Frontal cortex (tissue), 4 donors: ENCODE measurements around the gene LEFTY2. TPM values are rescaled to one million over a fixed set of nuclear protein-coding genes. Genes with fewer than 3 reads are reported as not detected.

Source experiments
- DNase-seq, 2 donors: peaks; one replicate each; pipeline ENCODE4 v3.0.0; 2012; ENCODE audit warnings: low spot score in 2 of 2
- FAIRE-seq: peaks from 2 replicates; lab custom pipeline; 2012; peaks lifted over from hg19 to GRCh38; lab: Jason Lieb, UNC
- total RNA-seq: library from RNA; depleted of rRNA; stranded (reverse); fragments of >200 nt; gene quantifications from one replicate; pipeline ENCODE4 v1.2.3, GENCODE V29; 2014
- donor health status: control.
- donor health status: control.
- donor health status: control.

Gene LEFTY2
- total RNA-seq, 1 donor from 2014 or later: under 0.01 TPM

DNA sequence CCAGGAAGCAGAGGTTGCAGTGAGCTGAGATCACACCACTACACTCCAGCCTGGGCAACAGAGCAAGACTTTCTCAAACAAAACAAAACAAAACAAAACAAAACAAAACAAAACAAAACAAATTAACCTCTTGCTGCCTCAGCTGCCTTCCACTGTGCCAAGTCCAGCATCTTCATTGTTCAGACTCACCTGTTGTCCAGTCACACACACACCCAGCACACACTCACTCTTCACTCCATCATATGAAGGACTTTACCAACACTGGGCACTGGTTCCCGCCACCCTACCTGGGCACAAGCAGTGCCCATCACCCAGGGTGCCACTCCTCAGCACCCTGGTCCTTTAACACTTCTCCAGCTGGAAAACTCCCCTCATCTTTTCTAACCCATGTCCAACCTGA, 31.5 kb downstream of the LEFTY2 start:
- DNase-seq: no peak
- FAIRE-seq: no peak

DNA sequence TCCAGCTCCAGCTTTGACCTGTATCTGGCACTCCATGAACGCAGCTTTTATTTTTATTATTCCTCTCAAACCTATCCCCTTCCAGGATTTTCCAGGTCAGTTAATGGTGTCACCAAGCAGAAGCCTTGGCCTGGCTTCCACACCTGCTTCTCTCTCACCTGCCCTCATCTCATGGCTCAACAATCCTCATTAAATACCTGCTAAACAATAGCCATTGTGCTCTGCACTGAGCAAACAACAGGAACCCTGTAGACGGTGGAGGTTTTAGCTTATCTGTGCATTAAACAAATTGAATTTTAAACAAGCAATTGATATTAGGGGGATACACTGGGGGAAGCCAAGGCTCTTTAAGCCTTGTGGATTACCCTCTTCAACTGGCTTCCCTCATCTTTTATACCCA, 32.2 kb downstream of the LEFTY2 start:
- DNase-seq (no peak), FAIRE-seq (no peak)

DNA sequence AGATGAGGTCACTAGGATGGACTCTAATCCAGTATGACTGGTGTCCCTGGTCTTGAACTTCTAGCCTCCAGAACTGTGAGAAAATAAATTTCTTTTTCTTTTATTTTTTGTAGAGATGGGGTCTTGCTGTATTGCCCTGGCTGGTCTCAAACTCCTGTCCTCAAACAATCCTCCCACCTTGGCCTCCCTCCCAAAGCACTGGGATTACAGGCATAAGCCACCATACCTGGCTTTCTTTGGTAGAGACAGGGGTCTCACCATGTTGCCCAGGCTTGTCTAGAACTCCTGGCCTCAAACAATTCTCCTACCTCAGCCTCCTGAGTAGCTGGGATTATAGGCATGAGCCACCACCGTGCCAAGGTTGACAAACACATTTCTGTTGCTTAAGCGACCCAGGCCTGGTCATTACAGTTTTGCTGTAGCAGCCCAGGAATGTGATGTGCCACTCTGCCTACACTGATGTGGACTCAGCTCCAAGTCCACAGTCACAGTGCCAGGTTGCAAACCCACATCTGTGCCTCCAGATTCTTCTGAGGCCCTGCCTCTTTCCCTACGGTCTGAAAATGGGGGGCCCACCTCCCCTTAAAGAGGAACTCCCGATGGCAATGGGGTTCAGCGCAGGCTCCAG, 32.9 kb downstream of the LEFTY2 start:
- FAIRE-seq: no peak

DNA sequence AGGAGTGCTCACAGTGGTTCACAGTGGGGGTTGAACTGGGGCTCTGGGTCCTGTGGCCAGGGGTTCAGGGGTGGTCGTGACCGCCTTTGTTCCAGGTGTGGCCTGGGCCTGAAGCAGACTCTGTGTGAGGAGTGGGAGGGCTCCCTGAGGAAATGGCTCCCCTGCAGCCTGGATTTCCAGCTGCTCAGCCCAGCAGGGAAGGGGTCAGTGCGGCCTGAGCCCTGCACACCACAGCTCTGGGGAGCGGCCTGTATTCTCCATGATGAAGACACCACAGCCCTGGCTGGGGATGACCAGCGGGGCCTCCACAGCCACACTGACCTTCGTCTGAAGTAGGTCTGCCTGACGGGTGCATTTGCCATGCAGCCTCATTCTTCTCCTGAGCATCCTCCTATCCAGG, 33.7 kb downstream of the LEFTY2 start:
- FAIRE-seq: no peak
- no peak for DNase-seq

More for the DNA sequence above, 32.9 kb downstream of the LEFTY2 start:
- no peak for DNase-seq

DNA sequence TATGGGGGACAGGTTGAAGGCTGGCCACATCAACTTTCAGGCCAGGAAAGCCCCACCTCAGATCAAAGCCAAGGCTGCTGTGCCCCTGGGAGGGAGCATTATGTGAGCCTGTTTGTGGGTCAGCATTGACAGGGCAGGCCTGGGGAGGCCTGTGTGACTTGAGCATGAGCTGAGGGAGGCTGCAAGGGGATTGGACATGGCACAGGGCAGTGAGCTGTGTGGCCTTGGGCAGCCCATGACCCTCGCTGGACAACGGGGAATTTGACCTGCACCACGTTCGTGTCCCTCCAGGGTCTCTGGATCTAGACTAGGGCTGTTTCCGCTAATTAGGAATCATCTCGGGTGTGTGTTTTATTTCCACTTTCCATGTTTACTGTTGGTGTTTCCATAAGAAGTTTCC, 34.6 kb downstream of the LEFTY2 start:
- DNase-seq (no peak), FAIRE-seq (no peak)

DNA sequence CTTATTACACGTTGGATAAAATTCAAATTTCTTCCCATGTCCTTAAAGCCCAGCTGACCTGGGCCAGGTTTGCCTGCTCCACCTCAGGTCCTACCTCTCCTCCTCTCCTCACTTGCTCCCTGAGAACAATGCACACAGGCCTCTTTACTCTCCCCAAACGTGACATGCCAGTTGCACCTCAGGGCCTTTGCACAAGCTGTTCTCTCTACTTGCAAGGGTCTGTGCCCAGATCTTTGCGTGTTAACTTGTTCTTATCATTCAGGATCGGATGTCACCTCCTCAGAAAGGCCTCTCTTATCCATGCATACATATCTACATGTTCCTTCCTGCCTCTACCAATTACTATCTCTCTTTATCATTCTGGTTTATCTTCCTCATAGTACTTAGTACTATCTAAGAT, 37.4 kb downstream of the LEFTY2 start:
- DNase-seq: no peak
- no peak for FAIRE-seq

DNA sequence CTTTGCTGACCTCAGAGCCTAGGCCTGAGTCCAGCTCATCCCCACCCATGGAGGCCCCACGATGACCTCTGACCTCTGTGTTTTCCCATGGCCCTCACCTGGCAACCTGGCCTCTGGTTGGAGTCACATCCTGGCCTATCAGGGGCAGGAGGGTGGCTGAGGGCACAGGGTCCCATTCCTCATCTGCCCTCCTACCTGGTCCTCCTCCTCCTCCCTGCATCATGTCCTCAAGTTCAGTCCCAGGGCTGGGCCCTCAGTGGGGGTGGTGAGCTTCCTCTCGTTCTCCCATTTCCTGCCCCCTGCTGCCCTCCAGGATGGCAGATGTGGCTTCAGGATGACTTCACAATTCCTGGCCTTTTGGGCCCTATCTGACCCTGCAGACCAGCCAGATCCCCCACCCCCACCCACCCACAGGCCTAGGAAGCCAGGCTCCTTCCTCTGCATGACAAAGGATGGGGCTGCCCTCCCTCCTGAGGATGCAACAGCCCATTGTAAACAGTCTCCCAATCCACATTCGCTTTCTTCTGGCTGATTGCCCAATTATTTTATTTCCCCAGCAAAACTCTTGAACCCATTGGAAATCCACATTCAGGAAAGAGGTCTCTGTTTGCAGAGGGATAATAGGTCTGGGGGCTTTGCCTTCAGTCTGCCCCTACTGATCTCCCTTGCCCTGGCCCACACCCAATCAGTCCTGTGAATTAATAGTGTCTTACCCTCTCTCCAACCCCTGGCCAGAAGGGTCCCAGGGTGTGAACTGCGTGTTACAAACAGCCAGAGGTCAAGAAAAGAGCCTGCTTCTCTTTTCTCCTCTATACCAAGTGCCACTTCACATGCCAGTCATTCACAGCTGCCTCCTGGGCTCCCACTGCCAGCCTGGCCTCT, 41.7 kb downstream of the LEFTY2 start:
- FAIRE-seq: no peak
- DNase-seq: no peak

DNA sequence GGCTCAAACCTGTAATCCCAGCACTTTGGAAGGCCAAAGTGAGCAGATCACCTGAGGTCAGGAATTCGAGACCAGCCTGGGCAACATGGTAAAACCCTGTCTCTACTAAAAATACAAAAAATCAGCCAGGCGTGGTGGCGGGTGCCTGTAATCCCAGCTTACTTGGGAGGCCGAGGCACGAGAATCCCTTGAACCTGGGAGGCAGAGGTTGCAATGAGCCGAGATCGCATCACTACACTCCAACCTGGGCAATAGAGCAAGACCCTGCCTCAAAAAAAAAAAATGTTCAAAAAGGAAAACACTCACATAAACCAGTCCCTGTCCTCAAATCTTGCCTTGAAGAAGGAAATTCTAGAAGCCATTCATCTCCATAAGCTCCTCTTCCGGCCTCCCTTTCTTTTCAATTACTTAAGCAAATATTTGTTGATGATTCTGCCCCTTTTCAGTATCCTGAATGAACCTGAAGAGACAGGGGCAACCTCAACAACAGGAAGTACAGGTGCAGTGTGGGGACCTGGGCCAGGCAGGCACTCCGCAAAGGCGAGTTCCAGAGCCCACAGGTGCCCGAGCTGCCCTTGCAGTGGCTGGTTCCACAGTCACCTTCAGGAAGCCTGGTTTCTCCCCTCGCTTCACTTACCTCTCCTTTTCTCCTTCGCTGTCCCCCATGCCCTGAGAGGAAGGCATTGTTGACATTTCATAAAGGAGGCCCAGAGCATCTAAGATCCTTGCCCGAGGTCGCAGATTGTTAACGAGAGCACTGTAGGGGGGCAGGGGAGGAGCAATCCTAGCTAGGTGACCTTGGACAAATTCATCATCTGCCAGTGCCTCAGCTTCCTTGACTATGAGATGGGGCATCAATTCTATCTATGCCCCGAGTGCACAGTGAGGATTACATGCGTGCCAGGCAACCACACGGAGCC, 43.2 kb downstream of the LEFTY2 start:
- FAIRE-seq (no peak), DNase-seq (no peak)

DNA sequence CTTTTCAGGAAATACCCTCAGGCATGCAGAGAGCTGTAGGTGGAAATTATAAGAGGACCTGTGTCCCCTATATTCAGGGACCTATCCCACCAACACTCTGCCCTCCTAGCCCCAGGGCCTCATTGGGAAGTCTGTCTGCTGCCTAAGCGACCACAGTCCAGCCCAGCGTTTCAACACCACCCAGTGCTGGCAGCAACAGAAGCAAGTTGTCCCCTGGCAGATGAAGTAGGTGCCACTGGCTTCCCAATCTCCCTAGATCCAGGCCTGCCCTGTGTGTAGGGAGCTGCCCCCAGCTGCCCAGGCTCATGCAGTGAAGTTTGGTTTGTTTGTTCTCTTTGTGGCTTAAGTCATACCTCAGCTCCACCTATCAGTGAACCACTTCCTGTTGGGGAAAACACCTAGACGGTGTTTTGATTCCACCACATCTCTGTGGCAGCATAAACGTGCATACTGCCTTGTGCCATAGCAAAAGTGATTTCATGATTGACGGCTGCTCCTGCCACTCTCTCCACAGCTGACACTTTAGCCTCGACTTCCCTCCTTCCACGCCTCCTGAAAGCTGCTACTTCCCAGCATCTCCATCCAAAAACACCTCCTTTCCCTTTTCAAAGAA, 44.0 kb downstream of the LEFTY2 start:
- DNase-seq (no peak), FAIRE-seq (no peak)

DNA sequence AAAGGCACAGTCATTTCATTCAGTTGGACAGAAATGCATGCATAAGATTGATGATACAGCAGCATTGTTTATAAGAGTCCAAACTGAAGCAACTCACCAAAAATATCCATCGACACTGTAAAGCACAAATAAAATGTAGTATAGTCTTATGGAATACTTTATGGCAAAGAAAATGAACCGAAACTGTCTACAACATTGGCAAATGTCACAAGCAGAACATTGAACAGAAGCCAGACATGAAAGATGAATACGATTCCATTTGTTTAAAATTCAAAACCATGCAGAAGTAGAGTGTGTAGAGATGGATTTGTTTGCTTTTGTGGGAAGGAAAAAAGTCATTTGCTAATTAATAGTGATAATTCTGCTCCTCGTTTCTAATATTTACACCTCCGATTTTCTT, 44.5 kb downstream of the LEFTY2 start:
- DNase-seq (no peak), FAIRE-seq (no peak)

DNA sequence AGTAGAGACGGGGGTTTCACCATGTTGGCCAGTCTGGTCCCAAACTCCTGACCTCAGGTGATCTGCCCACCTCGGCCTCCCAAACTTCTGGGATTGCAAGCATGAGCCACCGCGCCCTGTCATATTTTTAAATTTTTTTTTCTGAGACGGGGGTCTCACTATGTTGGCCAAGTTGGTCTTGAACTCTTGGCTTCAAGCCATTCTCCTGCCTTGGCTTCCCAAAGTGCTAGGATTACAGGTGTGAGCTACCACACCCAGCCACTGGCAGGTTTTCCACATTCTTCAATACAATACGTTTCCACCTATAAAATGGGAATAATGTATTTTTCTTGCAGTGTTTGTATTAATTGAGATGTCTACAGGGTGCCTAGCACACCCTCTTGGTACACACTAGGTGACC, 48.7 kb downstream of the LEFTY2 start:
- no peak for FAIRE-seq
- DNase-seq: no peak

DNA sequence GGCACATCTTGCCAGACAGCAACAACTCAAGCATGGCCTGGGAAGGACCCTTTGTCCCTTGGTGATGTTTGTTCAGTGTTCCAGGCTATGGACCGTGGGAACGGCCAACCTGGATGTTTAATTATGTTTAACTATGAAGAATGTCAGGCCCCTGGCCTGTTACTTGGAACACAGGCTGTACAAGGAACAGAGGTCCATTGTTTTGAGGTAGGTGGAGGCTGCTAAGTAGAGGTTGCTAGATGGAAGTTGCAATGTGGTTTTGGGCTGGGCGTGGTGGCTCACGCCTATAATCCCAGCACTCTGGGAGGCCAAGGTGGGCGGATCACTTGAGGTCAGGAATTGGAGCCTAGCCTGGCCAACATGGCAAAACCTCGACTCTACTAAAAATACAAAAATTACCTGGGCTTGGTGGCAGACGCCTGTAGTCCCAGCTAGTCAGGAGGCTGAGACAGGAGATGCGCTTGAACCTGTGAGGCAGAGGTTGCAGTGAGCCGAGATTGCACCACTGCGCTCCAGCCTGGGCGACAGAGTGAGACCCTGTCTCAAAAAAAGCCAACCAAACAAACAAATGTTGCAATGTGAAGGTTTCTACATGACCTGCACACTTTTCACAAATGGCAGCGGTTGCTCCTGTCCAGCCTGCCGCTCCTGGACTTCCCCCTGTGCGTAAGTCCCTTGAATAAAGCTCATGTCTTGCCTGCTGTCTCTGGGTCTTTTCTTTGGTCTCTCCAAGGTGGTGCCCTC, 49.6 kb downstream of the LEFTY2 start:
- FAIRE-seq: no peak
- DNase-seq: no peak

DNA sequence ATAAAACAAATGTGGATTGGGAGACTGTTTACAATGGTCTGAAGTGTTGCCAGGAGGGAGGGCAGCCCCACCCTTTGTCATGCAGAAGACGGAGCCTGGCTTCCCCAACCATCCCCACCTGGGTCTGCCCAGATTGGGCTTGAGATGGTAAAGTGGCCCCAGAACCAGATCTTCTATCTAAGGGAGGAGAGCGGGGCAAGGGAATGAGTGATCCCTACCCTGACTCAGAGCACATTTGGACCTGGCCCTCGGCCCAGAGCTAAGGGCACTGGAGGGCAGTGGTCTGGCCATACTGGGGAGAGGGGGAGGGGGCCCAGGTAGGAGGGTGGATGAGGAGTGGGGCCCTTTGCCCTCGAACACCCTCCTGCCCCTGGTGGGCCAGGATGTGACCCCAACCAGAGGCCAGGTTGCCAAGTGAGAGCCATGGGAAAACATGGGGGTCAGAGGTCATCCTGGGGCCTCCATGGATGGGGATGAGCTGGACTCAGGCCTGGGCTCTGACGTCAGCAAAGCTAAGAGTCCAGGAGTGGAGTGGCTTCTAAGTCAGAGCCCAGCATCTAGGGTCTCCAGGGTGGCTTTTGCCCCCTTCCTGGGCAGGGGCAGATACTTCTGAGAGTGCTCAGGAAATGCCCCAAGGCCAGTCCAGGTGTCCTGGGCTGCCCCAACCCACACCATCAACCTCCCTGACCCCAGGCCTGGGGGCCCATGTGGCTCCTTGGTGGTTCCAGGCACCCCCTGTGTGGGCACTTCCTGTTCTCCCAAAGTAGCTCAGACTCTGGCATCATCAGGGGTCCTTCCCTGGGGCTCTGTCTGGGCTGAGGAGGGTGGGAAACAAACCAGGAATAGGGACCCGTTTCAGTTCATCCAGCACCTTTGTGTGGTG, 50.4 kb downstream of the LEFTY2 start:
- no peak for FAIRE-seq
- DNase-seq: no peak

DNA sequence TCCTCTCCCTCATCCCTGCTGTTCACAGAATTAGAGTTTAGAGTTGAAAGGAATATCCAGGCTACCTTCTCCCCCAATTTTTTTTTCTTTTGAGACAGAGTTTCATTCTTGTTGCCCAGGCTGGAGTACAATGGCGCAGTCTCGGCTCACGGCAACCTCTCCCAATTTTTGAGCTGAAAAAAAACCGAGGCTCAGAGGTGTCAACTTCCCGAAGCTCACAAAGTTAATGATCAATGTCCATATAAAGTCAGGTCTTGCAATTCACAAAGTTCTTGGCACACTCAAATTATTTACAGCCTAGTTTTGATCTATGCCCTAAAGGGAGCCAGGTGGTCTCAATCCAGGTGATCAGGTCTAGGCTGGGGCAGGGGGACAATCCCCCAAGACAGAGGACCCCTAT, 51.3 kb downstream of the LEFTY2 start:
- FAIRE-seq (no peak), DNase-seq (no peak)

DNA sequence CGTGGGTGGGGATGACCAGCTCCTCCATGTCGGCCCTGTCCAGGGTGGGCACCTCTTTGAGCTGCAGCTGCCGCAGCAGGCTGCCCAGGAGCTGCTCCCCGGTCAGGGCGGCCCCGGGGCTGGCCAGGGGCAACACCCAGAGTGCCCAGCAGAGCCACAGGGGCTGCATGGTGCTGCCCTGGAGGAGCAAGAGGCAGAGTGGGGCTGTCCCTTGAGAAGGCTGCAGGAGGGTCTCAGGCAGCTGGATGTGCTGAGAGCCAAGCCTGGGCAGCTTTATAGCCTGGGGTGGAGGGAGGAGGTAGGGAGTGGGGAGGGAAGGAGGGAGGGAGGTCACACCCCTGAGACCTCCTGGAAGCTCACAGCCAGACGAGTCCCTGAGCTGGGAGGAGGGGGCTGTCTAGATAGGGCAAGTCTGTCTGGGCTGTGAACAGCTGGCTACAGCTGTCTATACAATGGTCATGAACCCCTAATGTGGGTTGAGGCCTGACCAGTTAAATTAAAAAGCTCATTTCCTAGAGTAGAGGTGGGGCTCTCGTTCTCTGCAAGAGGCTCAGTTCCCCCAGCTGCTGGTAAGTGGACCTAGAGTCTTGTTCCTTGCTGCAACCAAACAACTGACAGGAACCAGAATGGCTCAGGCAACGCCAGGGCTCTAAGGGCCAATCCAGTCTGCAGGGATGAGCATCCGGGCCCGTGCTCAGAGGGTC, 52.0 kb downstream of the LEFTY2 start, which contains the start of gene LEFTY1:
LEFTY1 (minus strand) TSS at position 249 of the 704 bp plus-strand sequence; CDS start at position 169, 80 bp downstream.
- DNase-seq (no peak), FAIRE-seq (no peak)

DNA sequence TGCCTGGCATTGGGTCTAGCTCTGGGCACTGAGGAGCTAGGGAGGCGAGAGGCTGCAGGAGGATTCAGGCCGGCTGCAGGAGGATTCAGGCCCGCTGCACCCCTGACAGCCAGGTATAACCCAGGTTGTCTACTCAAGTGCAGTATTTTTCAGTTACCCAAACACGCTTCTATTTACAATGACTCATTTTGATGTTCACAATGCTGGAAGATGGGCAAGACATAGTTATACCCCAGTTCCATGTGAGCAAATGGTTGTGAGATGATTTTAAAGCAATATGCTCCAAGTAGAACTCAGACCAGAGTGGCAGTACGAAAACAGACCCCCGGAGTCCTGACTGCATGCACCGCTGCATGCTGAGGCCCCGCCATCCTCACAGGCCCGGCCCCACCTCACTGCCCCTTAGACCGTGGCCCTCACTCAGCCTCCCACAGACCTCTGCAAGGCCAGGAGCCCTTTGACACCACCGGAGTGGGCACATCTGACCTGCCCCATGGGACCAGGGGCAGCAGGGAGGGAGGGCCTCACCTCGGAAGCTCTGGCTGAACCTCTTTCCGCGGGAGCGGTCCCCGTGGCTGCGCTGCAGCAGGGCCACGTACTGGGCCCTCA, 52.6 kb downstream of the LEFTY2 start:
- DNase-seq: no peak
- no peak for FAIRE-seq
